HG03442 (cell line): ENCODE data around the gene SDR42E2.

Experiments
- ATAC-seq: cut with Tn5 transposase; IDR thresholded peaks from one replicate; pipeline ENCODE4 v1.9.1; 2021; ENCODE audit warnings: mild to moderate bottlenecking, moderate library complexity; ENCODE audit not compliant: unreplicated experiment

The SDR42E2 gene

DNA sequence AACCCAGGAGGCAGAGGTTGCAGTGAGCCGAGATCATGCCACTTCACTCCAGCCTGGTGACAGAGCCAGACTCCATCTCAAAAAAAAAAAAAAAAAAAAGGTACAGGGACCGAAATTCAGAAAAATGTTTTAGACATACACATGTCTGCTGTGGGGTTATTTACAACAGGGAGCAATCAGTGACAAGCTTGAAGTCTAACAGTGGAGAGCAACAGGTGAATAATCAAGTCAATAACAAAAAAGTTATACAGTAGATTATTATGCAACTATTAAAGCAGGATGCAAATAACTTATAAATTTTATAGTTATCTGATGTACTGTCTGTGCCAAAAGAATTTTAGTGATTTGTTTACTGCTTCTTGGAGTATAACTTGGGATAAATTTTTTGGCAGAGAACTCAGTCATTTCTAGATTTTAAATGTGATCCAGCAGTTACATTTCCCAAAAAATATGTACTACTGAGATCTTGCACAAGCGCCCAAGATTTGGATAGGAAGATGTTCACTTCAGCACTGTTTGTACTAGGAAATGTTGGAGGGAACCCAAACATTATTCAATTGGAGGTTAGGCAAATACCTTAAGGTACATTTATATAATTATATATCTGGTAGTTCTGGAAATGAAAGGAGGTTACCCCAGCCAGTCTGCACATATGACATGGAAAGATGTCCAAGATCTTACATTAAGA, 77.9 kb downstream of the SDR42E2 start:
- ATAC-seq, result no peak
